ENCODE results near the gene UEVLD.

DNA sequence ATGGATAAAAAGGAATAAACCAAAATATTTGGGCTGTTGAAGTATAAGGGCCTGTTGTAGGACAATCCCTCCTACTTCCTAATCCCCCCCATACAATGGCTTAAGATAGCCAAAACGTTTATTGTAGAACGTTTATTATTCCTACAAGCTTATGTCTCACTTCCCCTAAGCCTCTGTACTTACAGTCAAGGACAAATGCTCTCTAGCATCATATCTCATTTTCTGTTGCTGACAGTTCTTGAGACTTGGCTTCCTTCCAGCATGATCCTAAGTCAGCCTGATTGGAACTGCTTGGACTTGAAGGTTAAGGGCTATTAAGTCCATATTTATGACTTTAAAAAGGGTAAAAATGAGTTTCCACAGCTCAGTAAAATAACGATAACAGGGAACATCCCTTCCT, 19.8 kb upstream of the UEVLD start:
- TF ChIP-seq, protein P1, sequence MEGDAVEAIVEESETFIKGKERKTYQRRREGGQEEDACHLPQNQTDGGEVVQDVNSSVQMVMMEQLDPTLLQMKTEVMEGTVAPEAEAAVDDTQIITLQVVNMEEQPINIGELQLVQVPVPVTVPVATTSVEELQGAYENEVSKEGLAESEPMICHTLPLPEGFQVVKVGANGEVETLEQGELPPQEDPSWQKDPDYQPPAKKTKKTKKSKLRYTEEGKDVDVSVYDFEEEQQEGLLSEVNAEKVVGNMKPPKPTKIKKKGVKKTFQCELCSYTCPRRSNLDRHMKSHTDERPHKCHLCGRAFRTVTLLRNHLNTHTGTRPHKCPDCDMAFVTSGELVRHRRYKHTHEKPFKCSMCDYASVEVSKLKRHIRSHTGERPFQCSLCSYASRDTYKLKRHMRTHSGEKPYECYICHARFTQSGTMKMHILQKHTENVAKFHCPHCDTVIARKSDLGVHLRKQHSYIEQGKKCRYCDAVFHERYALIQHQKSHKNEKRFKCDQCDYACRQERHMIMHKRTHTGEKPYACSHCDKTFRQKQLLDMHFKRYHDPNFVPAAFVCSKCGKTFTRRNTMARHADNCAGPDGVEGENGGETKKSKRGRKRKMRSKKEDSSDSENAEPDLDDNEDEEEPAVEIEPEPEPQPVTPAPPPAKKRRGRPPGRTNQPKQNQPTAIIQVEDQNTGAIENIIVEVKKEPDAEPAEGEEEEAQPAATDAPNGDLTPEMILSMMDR (IDR thresholded peaks at IDR 0.05): no peak
- TF ChIP-seq POLR2A (IDR thresholded peaks at IDR 0.05): no peak
